K562 (cell line): Measurements from ENCODE around the gene FRMD5. TPM values are rescaled to one million over a fixed set of nuclear protein-coding genes. Genes with fewer than 3 reads are reported as not detected.

ENCODE experiments used
- ATAC-seq: fragments of 200-7000 bp; cut with Tn5 transposase; 3 replicates; pipeline ENCODE4 v1.9.1; 2020; ENCODE audit warnings: moderate library complexity
- BruUV-seq: library from RNA; stranded (reverse); fragments of 400-500 nt; replicated peaks from 2 replicates; lab custom pipeline; 2021; lab: Mats Ljungman, UMichigan
- CTCF ChIA-PET: fragments of 300-600 bp; formaldehyde crosslinking; extraction: SDS; loops from one replicate; lab custom pipeline; 2021; ENCODE audit warnings: low intra/inter-chr PET ratio; lab: Yijun Ruan, JAX
- POLR2A ChIA-PET: fragments of 300-600, 350-650 bp; sonication (Branson Sonifier 250); formaldehyde crosslinking; extraction: SDS; loops from one replicate; lab custom pipeline; 2021; ENCODE audit warnings: antibody characterized with exemption, inconsistent platforms; lab: Yijun Ruan, JAX
- DNase-seq, 4 experiments: peaks; one replicate each; pipeline versions ENCODE4 v3.0.0 to v3.0.0-alpha.2; 2011 to 2018; ENCODE audit warnings: low spot score in 3 of 4, mixed read lengths in 3 of 4; ENCODE audit errors: extremely low read depth in 1 of 4
- FAIRE-seq: peaks from 2 replicates; lab custom pipeline; 2011; peaks lifted over from hg19 to GRCh38; lab: Jason Lieb, UNC
- H2AFZ ChIP-seq: 2 replicates; pipeline ENCODE4 v1.6.0; 2011; ENCODE audit warnings: low read depth, low read length, control low read depth, inconsistent platforms
- H3K27ac ChIP-seq: fragments of 200-600 bp; 3 replicates; pipeline ENCODE4 v1.8.0; 2011; ENCODE audit warnings: low read depth, mild to moderate bottlenecking, control low read depth, inconsistent platforms, low read length, moderate library complexity, mixed read lengths; ENCODE audit errors: extremely low read depth
- H3K27me3 ChIP-seq, 2 experiments: fragments of 300-600 bp in 1 of 2; 2 replicates in 1 of 2; 3 replicates in 1 of 2; pipeline versions ENCODE4 v1.6.0 to v1.8.0; 2011; ENCODE audit warnings: inconsistent platforms in 2 of 2, low read length in 2 of 2, mild to moderate bottlenecking in 1 of 2, mixed read lengths in 1 of 2, moderate library complexity in 1 of 2; ENCODE audit not compliant: control insufficient read depth in 2 of 2, insufficient read depth in 2 of 2
- H3K36me3 ChIP-seq: fragments of 300-600 bp; 3 replicates; pipeline ENCODE4 v1.8.0; 2011; ENCODE audit warnings: mild to moderate bottlenecking, low read length, inconsistent platforms; ENCODE audit not compliant: control insufficient read depth, insufficient read depth
- H3K4me1 ChIP-seq, 2 experiments: fragments of 200-600 bp in 1 of 2; replicated peaks in 1 of 2; 2 replicates in 1 of 2; 3 replicates in 1 of 2; pipeline versions ENCODE4 v1.5.1 to v1.8.0; 2011; ENCODE audit warnings: inconsistent platforms in 2 of 2, low read length in 2 of 2, mild to moderate bottlenecking in 1 of 2, mixed read lengths in 1 of 2, moderate library complexity in 1 of 2; ENCODE audit not compliant: control insufficient read depth in 2 of 2, insufficient read depth in 2 of 2
- H3K4me2 ChIP-seq: 2 replicates; pipeline ENCODE4 v1.6.1; 2011; ENCODE audit warnings: low read length, control low read depth, inconsistent platforms, mixed read lengths; ENCODE audit not compliant: insufficient read depth
- H3K4me3 ChIP-seq: fragments of 200-600 bp; sonication (generic), shearing (Covaris generic); 2 replicates; pipeline ENCODE4 v1.5.1; 2016; ENCODE audit warnings: control low read depth, inconsistent platforms
- H3K79me2 ChIP-seq: fragments of 200-600 bp; 3 replicates; pipeline ENCODE4 v1.8.0; 2011; ENCODE audit warnings: low read length, inconsistent platforms; ENCODE audit not compliant: control insufficient read depth, insufficient read depth
- H3K9ac ChIP-seq, 2 experiments: 2 replicates each; pipeline versions ENCODE4 v1.6.0 to v1.6.1; 2011; ENCODE audit warnings: low read depth in 2 of 2, low read length in 2 of 2, control low read depth in 1 of 2, inconsistent platforms in 1 of 2, mild to moderate bottlenecking in 1 of 2, mixed read lengths in 1 of 2; ENCODE audit not compliant: insufficient read depth in 1 of 2
- H3K9me1 ChIP-seq: one replicate; pipeline ENCODE4 v1.6.0; 2011; ENCODE audit warnings: inconsistent platforms, mild to moderate bottlenecking, low read length, moderate library complexity; ENCODE audit not compliant: control insufficient read depth, insufficient read depth
- H3K9me3 ChIP-seq: replicated peaks from 2 replicates; pipeline ENCODE4 v1.5.1; 2011; ENCODE audit warnings: low read depth, low read length, inconsistent platforms; ENCODE audit not compliant: control insufficient read depth, insufficient read depth
- H4K20me1 ChIP-seq: replicated peaks from 2 replicates; pipeline ENCODE4 v1.6.1; 2011; ENCODE audit warnings: low read length, inconsistent platforms, mixed read lengths; ENCODE audit not compliant: control insufficient read depth, insufficient read depth
- GTF2F1 ChIP-seq: IDR thresholded peaks from 2 replicates; pipeline ENCODE4 v1.6.1; 2011; ENCODE audit warnings: low read depth, low read length, improper control_type of control experiment
- HDAC1 ChIP-seq, 2 experiments: fragments of 450-650 bp; IDR thresholded peaks; 2 replicates each; pipeline ENCODE4 v1.6.1; 2016 to 2017; ENCODE audit warnings: inconsistent platforms in 1 of 2, mild to moderate bottlenecking in 1 of 2, moderate library complexity in 1 of 2
- KAT8 ChIP-seq: fragments of 450-650 bp; IDR thresholded peaks from 2 replicates; pipeline ENCODE4 v1.6.1; 2016; ENCODE audit warnings: low read depth, mild to moderate bottlenecking
- MEF2D ChIP-seq: conservative IDR thresholded peaks from 2 replicates; pipeline ENCODE4 v1.6.1; 2016; ENCODE audit warnings: low read depth, missing genetic modification characterization, missing compliant biosample characterization
- NCOA2 ChIP-seq, 2 experiments: fragments of 450-650 bp; IDR thresholded peaks; 2 replicates each; pipeline ENCODE4 v1.6.1; 2018; ENCODE audit warnings: mild to moderate bottlenecking in 2 of 2, moderate library complexity in 1 of 2; ENCODE audit not compliant: partially characterized antibody in 2 of 2
- NCOR1 ChIP-seq: fragments of 450-650 bp; IDR thresholded peaks from 2 replicates; pipeline ENCODE4 v1.6.1; 2016; ENCODE audit warnings: mild to moderate bottlenecking, moderate library complexity
- PRMT5 ChIP-seq: sonication (generic); formaldehyde crosslinking; IDR thresholded peaks from 2 replicates; pipeline ENCODE4 v1.5.0; 2020; ENCODE audit warnings: missing genetic modification reagents
- RBM25 ChIP-seq: fragments of 200-400 bp; formaldehyde crosslinking; IDR thresholded peaks from 2 replicates; pipeline ENCODE4 v1.6.1; 2018; ENCODE audit warnings: low read length, low read depth, moderate library complexity; ENCODE audit not compliant: severe bottlenecking
- SMAD3 ChIP-seq: fragments of 450-650 bp; formaldehyde crosslinking; conservative IDR thresholded peaks from 2 replicates; pipeline ENCODE4 v1.4.0; 2020; ENCODE audit warnings: mild to moderate bottlenecking
- STAT5A ChIP-seq: IDR thresholded peaks from 2 replicates; pipeline ENCODE4 v1.6.1; 2012; ENCODE audit warnings: low read length, inconsistent platforms, borderline replicate concordance
- SUPT5H ChIP-seq: fragments of 450-650 bp; IDR thresholded peaks from 2 replicates; pipeline ENCODE4 v1.6.1; 2016
- ZBTB8A ChIP-seq: fragments of 450-650 bp; IDR thresholded peaks from 2 replicates; pipeline ENCODE4 v1.6.1; 2018; ENCODE audit warnings: mild to moderate bottlenecking, moderate library complexity; ENCODE audit not compliant: partially characterized antibody
- WGBS: fragments of 100-300 bp; shearing (Covaris generic); methylation state at CpG from one replicate; pipeline ENCODE4 v1.1.6; 2016; ENCODE audit warnings: low coverage, mixed read lengths; ENCODE audit not compliant: insufficient coverage; ENCODE audit errors: missing lambda C conversion rate; 5-methylcytosine and 5-hydroxymethylcytosine counted together
- in situ Hi-C: fragments of 300-500 bp; cut with MboI; formaldehyde crosslinking; loops from 4 replicates; pipeline ENCODE4 v1.15.0; 2018; ENCODE audit warnings: inconsistent platforms, mixed read lengths
- intact Hi-C: fragments of 100-400 bp; cut with micrococcal nuclease; formaldehyde crosslinking; loops from 2 replicates; pipeline ENCODE4 v1.14.2; 2022
- polyA plus RNA-seq, 8 experiments: library from polyadenylated mRNA; depleted of rRNA in 4 of 8; stranded (reverse) in 5 of 8; unstranded in 3 of 8; fragments of >200 nt; fragmentation: Nextera tagmentation in 2 of 8; fragmentation: Illumina TruSeq in 1 of 8; extraction: Ambion mirVana in 2 of 8; extraction: Trizol in 1 of 8; gene quantifications; 2 replicates each; pipeline versions ENCODE4 v1.2.1 to v1.2.3, GENCODE V29; 2011 to 2014; ENCODE audit warnings: inconsistent platforms in 1 of 8, missing spikeins in 1 of 8
- total RNA-seq, 7 experiments: library from RNA; depleted of rRNA in 6 of 7; stranded (reverse); fragments of >200 nt in 6 of 7; fragmentation: Illumina TruSeq in 2 of 7; extraction: Trizol in 2 of 7; gene quantifications; 2 replicates each; pipeline versions ENCODE4 v1.2.1 to v1.2.3, GENCODE V29; 2011 to 2021; ENCODE audit warnings: low replicate concordance in 1 of 7
- TF ChIP-seq, protein P1 (sequence below): fragments of 250-450 bp; sonication (Bioruptor Pico); IDR thresholded peaks from 2 replicates; pipeline ENCODE4 v1.4.0; 2020; ENCODE audit warnings: mild to moderate bottlenecking, moderate library complexity
- TF ChIP-seq, protein P2 (sequence below): fragments of 450-650 bp; IDR thresholded peaks from 2 replicates; pipeline ENCODE4 v1.7.1; 2018; ENCODE audit warnings: mild to moderate bottlenecking, low read depth; ENCODE audit not compliant: partially characterized antibody

The FRMD5 gene
- total and polyA plus RNA-seq, 9 of the 15 experiments (the other 6 are each of a cell fraction or from before 2014, with no cell fraction given): 0.13 to 0.38 TPM; not detected in 7

DNA sequence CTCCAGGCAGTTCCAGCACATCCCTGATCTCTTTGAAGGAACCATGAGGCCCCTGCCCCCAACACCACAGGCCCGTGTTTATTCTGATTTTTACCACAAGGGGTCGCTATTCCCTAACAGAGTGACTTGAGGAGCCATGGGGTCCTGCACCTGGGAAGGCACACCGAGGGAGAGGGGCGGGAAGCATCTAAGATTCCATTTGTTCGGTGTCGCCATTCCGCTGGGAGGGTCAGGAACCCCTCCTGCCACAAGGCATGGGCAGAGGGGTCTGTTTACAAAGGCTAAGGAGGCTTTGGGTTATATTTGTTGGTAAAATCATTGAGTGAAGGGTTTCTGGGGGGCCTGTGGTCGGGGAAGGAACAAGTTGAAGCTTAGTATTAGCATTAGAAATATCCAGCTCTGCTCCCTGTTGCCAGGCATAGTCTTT lies 291.2 kb downstream of the FRMD5 start (continued):
- TF ChIP-seq HDAC1 (IDR thresholded peaks at IDR 0.05) (no peak), STAT5A (no peak), KAT8 (no peak), PRMT5 (CRISPR knock-in tag) (no peak)
- TF ChIP-seq, protein P1, sequence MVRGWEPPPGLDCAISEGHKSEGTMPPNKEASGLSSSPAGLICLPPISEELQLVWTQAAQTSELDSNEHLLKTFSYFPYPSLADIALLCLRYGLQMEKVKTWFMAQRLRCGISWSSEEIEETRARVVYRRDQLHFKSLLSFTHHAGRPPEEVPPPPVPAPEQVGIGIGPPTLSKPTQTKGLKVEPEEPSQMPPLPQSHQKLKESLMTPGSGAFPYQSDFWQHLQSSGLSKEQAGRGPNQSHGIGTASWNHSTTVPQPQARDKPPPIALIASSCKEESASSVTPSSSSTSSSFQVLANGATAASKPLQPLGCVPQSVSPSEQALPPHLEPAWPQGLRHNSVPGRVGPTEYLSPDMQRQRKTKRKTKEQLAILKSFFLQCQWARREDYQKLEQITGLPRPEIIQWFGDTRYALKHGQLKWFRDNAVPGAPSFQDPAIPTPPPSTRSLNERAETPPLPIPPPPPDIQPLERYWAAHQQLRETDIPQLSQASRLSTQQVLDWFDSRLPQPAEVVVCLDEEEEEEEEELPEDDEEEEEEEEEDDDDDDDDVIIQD (CRISPR knock-in tag): no peak

DNA sequence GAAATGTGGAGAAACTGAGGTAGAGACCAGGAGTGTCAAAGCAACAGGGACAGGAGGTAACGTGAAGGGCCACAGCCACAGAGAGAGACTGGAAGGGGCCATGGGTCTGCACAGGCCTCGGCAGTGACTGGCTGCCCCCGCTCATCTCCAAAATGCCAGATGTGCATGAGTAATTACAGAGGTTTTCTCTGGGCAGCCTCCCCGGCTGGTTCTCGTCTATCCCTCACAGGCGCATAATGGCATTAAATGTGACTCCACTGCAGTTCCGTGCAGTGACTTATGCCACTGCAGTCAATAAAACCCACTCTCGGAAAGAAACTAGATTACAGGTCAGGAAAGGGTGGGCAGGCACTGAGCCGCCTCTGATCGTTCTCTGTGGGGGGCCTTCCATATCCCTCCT lies 293.6 kb downstream of the FRMD5 start:
- H3K9me3 ChIP-seq: no peaks in the 10 kb centered on the region
- no peak overlapping the region for H3K4me3 ChIP-seq
- H3K4me1 ChIP-seq: peaks cover 8 to 20% of the 10 kb centered on the region in 2 experiments; a peak in 4 of 5 replicates
- in situ Hi-C loops (loop anchor here (5.0 kb wide), 1 partner anchor 156 kb away; no protein-coding TSS in a partner anchor), intact Hi-C loops (loop anchor here (5.0 to 10.0 kb wide), 3 partner anchors 103 to 416 kb away; no protein-coding TSS in a partner anchor)
- peak overlapping the region; percentile 59; the same call in 1 of the 2 replicates for H2AFZ ChIP-seq
- WGBS: 75% methylated on average over 10 of the region's 10 CpGs
- CTCF ChIA-PET: no interaction called here
- no peaks in the 10 kb centered on the region for H4K20me1 ChIP-seq
- FAIRE-seq: no peak
- DNase-seq: no peak
- H3K27ac ChIP-seq: no peak overlapping the region
- POLR2A ChIA-PET: interaction anchor here (1.2 kb wide), 1 partner anchor 27 kb away, joined by 4 read pairs; no protein-coding TSS in a partner anchor
- no peaks in the 10 kb centered on the region for H3K36me3 ChIP-seq
- H3K9me1 ChIP-seq: peaks cover 5% of the 10 kb centered on the region
- no peaks in the 10 kb centered on the region for H3K79me2 ChIP-seq
- no peak for ATAC-seq
- H3K9ac ChIP-seq: no peak overlapping the region
- BruUV-seq: no TSS peak
- no peaks in the 10 kb centered on the region for H3K27me3 ChIP-seq
- no peak overlapping the region for H3K4me2 ChIP-seq
- no peak for TF ChIP-seq MEF2D (tag)
- TF ChIP-seq GTF2F1: no peak
- no peak for TF ChIP-seq NCOR1
- TF ChIP-seq NCOA2 (IDR thresholded peaks at IDR 0.05; ENCODE audit: partially characterized antibody in 2 of 2): no peak
- no peak for TF ChIP-seq SMAD3 (CRISPR knock-in tag)
- TF ChIP-seq RBM25: no peak
- TF ChIP-seq, protein P2, sequence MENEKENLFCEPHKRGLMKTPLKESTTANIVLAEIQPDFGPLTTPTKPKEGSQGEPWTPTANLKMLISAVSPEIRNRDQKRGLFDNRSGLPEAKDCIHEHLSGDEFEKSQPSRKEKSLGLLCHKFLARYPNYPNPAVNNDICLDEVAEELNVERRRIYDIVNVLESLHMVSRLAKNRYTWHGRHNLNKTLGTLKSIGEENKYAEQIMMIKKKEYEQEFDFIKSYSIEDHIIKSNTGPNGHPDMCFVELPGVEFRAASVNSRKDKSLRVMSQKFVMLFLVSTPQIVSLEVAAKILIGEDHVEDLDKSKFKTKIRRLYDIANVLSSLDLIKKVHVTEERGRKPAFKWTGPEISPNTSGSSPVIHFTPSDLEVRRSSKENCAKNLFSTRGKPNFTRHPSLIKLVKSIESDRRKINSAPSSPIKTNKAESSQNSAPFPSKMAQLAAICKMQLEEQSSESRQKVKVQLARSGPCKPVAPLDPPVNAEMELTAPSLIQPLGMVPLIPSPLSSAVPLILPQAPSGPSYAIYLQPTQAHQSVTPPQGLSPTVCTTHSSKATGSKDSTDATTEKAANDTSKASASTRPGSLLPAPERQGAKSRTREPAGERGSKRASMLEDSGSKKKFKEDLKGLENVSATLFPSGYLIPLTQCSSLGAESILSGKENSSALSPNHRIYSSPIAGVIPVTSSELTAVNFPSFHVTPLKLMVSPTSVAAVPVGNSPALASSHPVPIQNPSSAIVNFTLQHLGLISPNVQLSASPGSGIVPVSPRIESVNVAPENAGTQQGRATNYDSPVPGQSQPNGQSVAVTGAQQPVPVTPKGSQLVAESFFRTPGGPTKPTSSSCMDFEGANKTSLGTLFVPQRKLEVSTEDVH: no peak
- TF ChIP-seq ZBTB8A: no peak
- no peak for TF ChIP-seq SUPT5H
